ENCODE data around the gene SMG5.

- TF ChIP-seq CTCF (IDR thresholded peaks at IDR 0.05), result no peak
- TF ChIP-seq POLR2A (IDR thresholded peaks at IDR 0.05), result no peak
These were observed 1.5 kb upstream of the SMG5 start, which contains the start of gene TMEM79 for GRCh38 chr1:156284112-156284511.

Data from lower leg skin (tissue), 3 donors.